Transverse colon (tissue), 4 donors: ENCODE measurements around the gene ERGIC1. TPM values are rescaled to one million over a fixed set of nuclear protein-coding genes. Genes with fewer than 3 reads are reported as not detected.

Experiments
- DNase-seq: peaks from one replicate; pipeline ENCODE4 v3.0.0-alpha.2; 2019
- H3K27ac ChIP-seq, 4 donors: fragments of 200-600 bp; sonication (generic); 2 replicates each; pipeline ENCODE4 v1.5.1; 2016 to 2018; ENCODE audit warnings: inconsistent platforms in 4 of 4
- H3K27me3 ChIP-seq: fragments of 200-600 bp; sonication (generic); 2 replicates; pipeline ENCODE4 v1.5.1; 2017; ENCODE audit warnings: inconsistent platforms
- H3K36me3 ChIP-seq, 4 donors: fragments of 200-600 bp; sonication (generic); 2 replicates each; pipeline ENCODE4 v1.5.1; 2017 to 2019; ENCODE audit warnings: inconsistent platforms in 4 of 4
- H3K4me1 ChIP-seq, 4 donors: fragments of 200-600 bp; sonication (generic); 2 replicates each; pipeline ENCODE4 v1.5.1; 2017 to 2020; ENCODE audit warnings: inconsistent platforms in 4 of 4
- H3K4me3 ChIP-seq, 4 donors: fragments of 200-600 bp; sonication (generic); 1 replicate in 1 of 4; 2 replicates in 3 of 4; pipeline versions ENCODE4 v1.5.1 to v1.6.1; 2017 to 2019; ENCODE audit warnings: inconsistent platforms in 4 of 4
- H3K9me3 ChIP-seq, 2 donors: fragments of 200-600 bp; sonication (generic); 2 replicates each; pipeline ENCODE4 v1.5.1; 2017 to 2019; ENCODE audit warnings: inconsistent platforms in 2 of 2
- EP300 ChIP-seq: sonication (generic); formaldehyde crosslinking; IDR thresholded peaks from one replicate; pipeline ENCODE4 v1.6.1; 2017; ENCODE audit warnings: antibody characterized with exemption, low read depth
- POLR2A ChIP-seq: fragments of 450-650 bp; IDR thresholded peaks from one replicate; pipeline ENCODE4 v1.6.1; 2016; ENCODE audit warnings: antibody characterized with exemption, mild to moderate bottlenecking, moderate library complexity
- POLR2AphosphoS5 ChIP-seq, 3 donors: sonication (generic); formaldehyde crosslinking; IDR thresholded peaks; one replicate each; pipeline ENCODE4 v1.6.1; 2016; ENCODE audit warnings: antibody characterized with exemption in 3 of 3
- WGBS, 2 donors: methylation state at CpG; one replicate each; pipeline ENCODE4 v1.1.5; 2018; ENCODE audit warnings: low coverage in 1 of 2; 5-methylcytosine and 5-hydroxymethylcytosine counted together
- in situ Hi-C, 4 donors: fragments of 200-750 bp; cut with MboI; loops; one replicate each; pipeline versions ENCODE4 v1.15.0 to v1.15.1; 2017; ENCODE audit warnings: low sequenced_read_pairs in 3 of 4, low pct_ligation_motif_present in 1 of 4, low pct_unique_long_range_greater_than_20kb in 1 of 4
- intact Hi-C: fragments of 100-400 bp; cut with DNase I; formaldehyde crosslinking; loops from one replicate; pipeline ENCODE4 v1.15.1; 2023; ENCODE audit warnings: low total_unique reads
- total RNA-seq, 4 donors: library from RNA; depleted of rRNA; stranded (reverse); fragments of >200 nt; gene quantifications; one replicate each; pipeline ENCODE4 v1.1.0, GENCODE V29; 2016
- TF ChIP-seq, protein P1 (sequence below), 5 experiments: fragments of 200-600 bp in 3 of 5; fragments of 450-650 bp in 2 of 5; sonication (generic) in 3 of 5; IDR thresholded peaks; 1 replicate in 2 of 5; 2 replicates in 3 of 5; pipeline ENCODE4 v1.5.1; 2016 to 2017; ENCODE audit warnings: antibody characterized with exemption in 5 of 5, inconsistent platforms in 3 of 5, mild to moderate bottlenecking in 2 of 5, moderate library complexity in 1 of 5

ERGIC1 gene
- total RNA-seq, 4 donors from 2014 or later: 125 to 252 (median 184) TPM

DNA sequence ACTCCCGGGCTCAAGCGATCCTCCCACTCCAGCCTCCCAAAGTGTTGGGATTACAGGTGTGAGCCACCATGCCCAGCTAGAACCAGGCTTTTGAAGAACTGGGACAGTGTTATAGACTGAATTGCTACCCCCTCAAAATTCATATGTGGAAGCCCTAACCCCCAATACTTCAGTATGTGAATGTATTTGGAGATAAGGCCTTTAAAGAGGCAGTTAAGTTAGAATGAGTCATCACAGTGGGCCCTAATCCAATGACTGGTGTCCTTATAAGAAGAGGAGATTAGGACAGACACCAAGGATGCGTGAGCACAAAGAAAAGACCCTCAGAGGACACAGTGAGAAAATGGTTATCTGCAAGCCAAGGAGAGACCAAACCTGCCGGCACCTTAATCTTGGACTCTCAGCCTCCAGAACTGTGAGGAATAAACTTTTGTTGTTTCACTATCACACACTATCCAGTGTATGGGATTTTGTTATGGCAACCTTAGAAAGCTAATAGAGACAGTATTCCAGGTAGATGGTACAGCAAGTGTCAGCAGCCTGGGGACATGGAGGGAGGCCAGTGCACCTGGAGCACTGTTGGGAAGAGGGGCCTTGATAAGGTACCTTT lies 31.4 kb upstream of the ERGIC1 start:
- no peaks in the 10 kb centered on the region for H3K36me3 ChIP-seq
- DNase-seq: no peak
- no peak overlapping the region for H3K4me3 ChIP-seq
- no peaks in the 10 kb centered on the region for H3K27me3 ChIP-seq
- H3K9me3 ChIP-seq: no peaks in the 10 kb centered on the region
- in situ Hi-C loops (no loop called here), intact Hi-C loops (no loop called here)
- no peak overlapping the region for H3K27ac ChIP-seq
- peaks cover 3 to 20% (median 7%) of the 10 kb centered on the region in 4 donors for H3K4me1 ChIP-seq
- no peak for TF ChIP-seq POLR2AphosphoS5 (IDR thresholded peaks at IDR 0.05)
- TF ChIP-seq, protein P1, sequence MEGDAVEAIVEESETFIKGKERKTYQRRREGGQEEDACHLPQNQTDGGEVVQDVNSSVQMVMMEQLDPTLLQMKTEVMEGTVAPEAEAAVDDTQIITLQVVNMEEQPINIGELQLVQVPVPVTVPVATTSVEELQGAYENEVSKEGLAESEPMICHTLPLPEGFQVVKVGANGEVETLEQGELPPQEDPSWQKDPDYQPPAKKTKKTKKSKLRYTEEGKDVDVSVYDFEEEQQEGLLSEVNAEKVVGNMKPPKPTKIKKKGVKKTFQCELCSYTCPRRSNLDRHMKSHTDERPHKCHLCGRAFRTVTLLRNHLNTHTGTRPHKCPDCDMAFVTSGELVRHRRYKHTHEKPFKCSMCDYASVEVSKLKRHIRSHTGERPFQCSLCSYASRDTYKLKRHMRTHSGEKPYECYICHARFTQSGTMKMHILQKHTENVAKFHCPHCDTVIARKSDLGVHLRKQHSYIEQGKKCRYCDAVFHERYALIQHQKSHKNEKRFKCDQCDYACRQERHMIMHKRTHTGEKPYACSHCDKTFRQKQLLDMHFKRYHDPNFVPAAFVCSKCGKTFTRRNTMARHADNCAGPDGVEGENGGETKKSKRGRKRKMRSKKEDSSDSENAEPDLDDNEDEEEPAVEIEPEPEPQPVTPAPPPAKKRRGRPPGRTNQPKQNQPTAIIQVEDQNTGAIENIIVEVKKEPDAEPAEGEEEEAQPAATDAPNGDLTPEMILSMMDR (IDR thresholded peaks at IDR 0.05): no peak
- no peak for TF ChIP-seq POLR2A
- TF ChIP-seq EP300: no peak
- 91 to 100% methylated on average over 1 to 4 of the region's 4 CpGs for WGBS, 2 donors

DNA sequence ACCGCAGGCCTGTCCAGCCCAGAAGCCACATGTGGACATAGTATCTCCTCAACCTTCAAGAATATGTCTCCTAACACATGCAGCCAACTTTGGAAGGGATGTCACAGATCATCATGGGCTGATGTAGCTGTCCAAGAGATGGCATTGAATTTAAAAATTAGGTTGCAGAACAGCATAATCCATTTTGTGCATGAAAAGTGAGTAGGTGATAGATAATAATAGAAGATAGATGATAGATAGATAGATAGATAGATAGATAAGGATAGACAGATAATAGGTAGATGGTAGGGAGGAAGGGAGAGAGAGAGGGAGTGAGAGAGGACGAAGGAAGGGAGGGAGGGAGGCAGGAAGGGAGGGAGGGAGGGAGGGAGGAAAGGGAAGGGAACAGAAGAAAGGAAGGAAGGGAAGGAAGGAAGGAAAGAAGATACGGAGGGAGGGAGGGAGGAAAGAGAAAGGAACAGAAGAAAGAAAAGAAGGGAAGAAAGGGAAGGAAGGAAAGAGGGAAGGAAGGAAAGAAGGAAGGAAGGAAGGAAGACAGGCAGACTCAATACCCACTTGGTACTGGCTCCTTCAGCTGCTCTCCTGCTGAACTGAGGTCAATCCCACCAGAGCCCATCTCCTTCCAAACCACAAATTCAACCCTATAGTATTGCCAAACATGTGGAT lies 28.9 kb upstream of the ERGIC1 start:
- peaks cover 0 to 5% of the 10 kb centered on the region in 2 donors for H3K9me3 ChIP-seq
- intact Hi-C loops (no loop called here), in situ Hi-C loops (no loop called here)
- DNase-seq: no peak
- WGBS, 2 donors: 73 to 85% methylated on average over 3 of the region's 3 CpGs
- H3K4me3 ChIP-seq: no peak overlapping the region
- no peaks in the 10 kb centered on the region for H3K27me3 ChIP-seq
- H3K4me1 ChIP-seq: peaks cover 3 to 12% (median 7%) of the 10 kb centered on the region in 4 donors
- H3K27ac ChIP-seq: no peak overlapping the region
- H3K36me3 ChIP-seq: no peaks in the 10 kb centered on the region
- TF ChIP-seq POLR2A: no peak
- no peak for TF ChIP-seq POLR2AphosphoS5 (IDR thresholded peaks at IDR 0.05)

DNA sequence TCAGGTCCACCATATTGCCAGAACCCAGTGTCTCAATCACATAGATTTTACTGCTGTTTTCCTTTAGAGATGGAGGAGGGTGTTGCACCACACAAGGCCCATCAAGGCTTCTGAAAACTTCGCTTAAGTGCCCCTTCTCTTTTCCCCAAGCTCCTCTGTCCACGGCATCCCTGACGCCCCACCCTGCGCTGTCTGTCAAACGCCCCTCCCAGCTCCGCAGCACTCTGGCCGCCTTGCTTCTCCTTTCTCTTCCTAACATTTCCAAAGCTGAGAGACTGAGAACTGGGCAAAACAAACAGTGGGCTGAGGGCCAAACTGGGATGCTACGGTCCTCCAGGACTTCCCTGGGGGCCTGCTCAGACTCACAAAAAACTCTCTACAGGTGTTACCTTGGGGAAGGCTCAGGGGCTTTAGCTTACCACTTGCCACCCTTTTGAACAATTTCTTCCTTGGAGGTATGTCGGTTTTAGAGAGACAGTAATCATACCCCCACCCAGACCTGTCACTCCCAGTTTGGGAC lies 28.3 kb upstream of the ERGIC1 start:
- Histone ChIP-seq H3K4me1 (peaks cover 3 to 12% (median 7%) of the 10 kb centered on the region in 4 donors), H3K36me3 (no peaks in the 10 kb centered on the region), H3K4me3 (no peak overlapping the region), H3K9me3 (peaks cover 0 to 5% of the 10 kb centered on the region in 2 donors), H3K27ac (peak overlapping the region in 2 of 4 donors; percentile 5 to 58), H3K27me3 (no peaks in the 10 kb centered on the region)
- TF ChIP-seq POLR2A (no peak), POLR2AphosphoS5 (IDR thresholded peaks at IDR 0.05) (no peak), EP300 (no peak)
- TF ChIP-seq, protein P1 (IDR thresholded peaks at IDR 0.05): no peak
- in situ Hi-C loops: no loop called here
- intact Hi-C loops: no loop called here
- WGBS, 2 donors: 92% methylated on average over 9 of the region's 9 CpGs; no CpG with 5 or more reads in 1 of the 2 donors
- no peak for DNase-seq

DNA sequence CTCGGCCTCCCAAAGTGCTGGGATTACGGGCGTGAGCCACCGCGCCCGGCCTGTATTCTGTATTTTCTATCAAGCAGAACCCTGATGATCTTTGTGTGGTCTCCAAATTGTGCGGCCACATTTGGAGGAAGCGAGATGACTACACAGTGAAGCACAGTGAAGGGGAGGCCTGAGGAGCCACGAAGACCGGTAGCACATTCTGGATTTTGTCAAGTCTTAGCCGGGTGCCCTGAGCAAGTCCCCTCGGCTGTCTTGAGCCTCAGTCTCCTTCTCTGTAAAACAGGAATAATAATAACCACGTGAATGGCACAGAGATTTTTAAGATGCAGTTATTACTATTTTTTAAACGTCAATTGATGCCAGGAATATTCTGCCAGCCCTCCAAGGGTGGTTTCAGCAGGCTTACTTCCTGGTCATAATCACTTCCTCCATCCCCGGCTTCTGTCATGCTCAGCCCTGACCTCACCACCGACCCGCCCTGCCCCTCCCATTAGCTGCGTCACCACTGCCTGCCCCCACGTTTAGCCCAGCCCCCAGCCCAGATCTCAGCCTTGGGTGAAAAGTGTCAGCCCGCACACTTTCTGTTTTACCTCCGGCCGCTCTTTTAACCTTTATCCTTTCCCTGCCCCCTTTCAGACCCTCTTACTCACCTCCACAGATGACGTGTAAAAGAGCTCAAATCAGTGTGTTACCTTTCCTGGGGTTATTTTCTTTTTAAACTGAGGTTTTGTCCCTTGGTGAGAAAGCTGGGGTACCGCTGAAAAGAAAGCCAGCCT lies 27.0 kb upstream of the ERGIC1 start:
- Histone ChIP-seq H3K9me3 (peaks cover 0 to 5% of the 10 kb centered on the region in 2 donors), H3K27ac (peak overlapping the region; percentile 57 to 84 (median 70)), H3K4me3 (peak overlapping the region in 3 of 4 donors; percentile 16 to 24 (median 20)), H3K4me1 (peaks cover 3 to 12% (median 7%) of the 10 kb centered on the region in 4 donors), H3K27me3 (no peaks in the 10 kb centered on the region), H3K36me3 (no peaks in the 10 kb centered on the region)
- TF ChIP-seq POLR2AphosphoS5 (IDR thresholded peaks at IDR 0.05) (peak; percentile 36 to 62 (median 59)), POLR2A (peak; percentile 71), EP300 (no peak)
- in situ Hi-C loops: no loop called here
- intact Hi-C loops: no loop called here
- 40 to 51% methylated on average over 2 to 24 of the region's 24 CpGs for WGBS, 2 donors
- peak; percentile 95 for DNase-seq
